ENCODE data around the gene FDPS.
"Not testable (repeated sequence)": the region's sequence is repeated elsewhere in the genome, so short reads cannot be mapped to it uniquely, and the experiment has no call there.

The FDPS gene

DNA sequence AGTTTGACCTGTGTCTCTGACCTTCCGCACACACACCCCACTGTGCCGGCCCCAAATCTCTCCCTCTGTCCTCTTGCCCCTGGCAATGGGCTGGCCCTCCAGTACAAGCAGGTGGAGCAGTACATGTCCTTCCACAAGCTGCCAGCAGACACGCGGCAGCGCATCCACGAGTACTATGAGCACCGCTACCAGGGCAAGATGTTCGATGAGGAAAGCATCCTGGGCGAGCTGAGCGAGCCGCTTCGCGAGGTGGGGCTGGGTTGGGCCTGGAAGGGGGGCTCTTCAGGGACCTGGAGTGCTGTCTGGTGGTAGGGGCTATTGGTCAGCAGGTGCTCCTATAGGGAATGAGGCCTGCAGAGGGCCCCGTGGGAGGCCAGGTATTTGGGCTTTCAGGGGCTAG, 23.6 kb upstream of the FDPS start:
- DNase-seq (ENCODE audit: extremely low read depth in 1 of 2, low read depth in 1 of 2) = no peak

GRCh38 chr1:155285631-155286044, 23.0 kb upstream of the FDPS start:
- no peak for DNase-seq (ENCODE audit: extremely low read depth in 1 of 2, low read depth in 1 of 2)

DNA sequence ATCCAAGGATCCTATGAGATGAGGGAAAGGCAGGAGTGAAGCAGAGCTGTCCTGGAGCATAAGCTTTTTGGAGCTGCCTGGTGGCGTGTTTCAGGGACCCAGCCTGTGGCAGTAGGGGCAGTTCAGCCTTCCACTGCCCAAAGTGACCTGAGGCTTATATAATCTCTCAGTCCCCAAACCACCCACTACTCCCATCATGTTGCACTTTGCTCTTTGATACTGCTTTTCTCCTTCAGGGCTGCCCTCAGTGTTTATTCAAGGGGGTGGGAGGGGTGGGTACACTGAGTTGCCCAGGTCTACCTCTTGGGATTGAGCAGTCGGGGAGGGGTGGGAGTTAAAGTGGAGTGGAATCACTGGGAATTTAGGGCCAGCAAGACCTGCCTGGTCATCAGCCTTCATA, 22.1 kb upstream of the FDPS start:
- no peak for DNase-seq (ENCODE audit: extremely low read depth in 1 of 2, low read depth in 1 of 2)

- DNase-seq (ENCODE audit: extremely low read depth in 1 of 2, low read depth in 1 of 2) = no peak
Observed at GRCh38 chr1:155287987-155288543, 20.6 kb upstream of the FDPS start.

- DNase-seq (ENCODE audit: extremely low read depth in 1 of 2, low read depth in 1 of 2) = not testable (repeated sequence)
Observed at GRCh38 chr1:155291006-155291405, 17.7 kb upstream of the FDPS start.

GRCh38 chr1:155293086-155293749, 15.4 kb upstream of the FDPS start:
- no peak for DNase-seq (ENCODE audit: extremely low read depth in 1 of 2, low read depth in 1 of 2)

DNA sequence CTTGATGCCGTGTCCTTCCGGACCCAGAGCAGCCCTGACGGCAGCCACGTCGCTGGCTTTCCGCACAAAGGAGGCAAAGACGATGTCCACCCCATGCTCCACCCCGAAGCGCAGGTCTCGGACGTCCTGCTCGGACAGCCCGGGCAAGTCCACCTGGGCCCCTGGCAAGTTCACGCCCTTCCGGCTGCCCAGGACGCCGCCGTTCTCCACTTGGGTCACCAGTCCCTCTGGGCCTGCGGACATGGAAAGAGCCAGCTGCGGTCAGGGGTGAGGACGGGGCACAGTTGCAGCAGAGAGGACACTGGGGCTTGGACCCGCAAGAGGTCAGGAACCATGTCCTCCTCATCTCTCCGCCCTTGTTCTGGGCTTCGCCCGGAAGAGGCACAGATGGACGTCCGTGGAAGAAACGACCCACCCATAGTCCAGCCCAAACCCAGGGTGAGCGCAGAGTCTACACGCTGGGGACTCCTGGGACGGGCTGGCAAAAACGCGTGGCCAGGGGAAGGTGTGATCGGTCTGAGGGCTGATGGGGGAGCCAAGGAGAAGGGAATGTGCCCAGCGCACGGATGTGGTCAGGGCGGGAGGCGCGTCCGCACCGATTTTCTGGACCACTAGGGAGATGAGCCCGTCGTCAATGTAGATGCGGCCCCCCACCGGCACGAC, 14.0 kb upstream of the FDPS start:
- DNase-seq (ENCODE audit: extremely low read depth in 1 of 2, low read depth in 1 of 2) = no peak

DNA sequence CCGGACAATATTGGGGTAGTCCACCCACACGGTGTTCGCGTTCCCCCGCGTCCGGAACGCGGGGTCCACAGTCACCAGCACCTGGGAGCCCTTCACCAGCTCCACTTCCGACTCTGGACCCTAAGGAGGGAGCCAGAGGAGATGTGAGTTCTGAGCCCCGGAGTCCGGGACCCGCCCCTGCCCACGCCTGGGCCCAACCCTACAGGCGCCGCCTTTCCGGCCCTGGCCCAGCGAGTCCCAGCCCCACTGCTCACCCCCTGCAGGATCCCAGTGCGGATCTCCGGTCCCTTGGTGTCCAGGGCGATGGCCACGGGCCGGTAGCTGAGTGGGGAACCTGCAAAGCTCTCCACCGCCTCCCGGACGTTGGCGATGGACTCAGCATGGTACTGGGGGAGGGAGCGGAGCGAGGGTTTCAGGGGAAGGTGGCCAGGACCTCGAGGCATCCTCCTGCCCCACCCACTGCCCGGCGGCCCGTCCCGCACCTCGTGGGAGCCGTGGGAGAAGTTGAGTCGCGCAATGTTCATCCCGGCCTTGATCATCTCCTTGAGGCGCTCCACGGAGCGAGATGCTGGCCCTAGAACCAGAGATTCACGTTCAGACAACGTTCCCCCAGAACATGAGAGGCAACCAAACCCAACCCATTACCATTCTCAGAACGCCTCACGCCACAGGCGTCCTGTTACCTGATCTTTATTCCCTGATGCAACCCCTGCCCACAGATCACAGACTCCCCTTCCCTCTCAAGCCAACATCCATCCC, 13.3 kb upstream of the FDPS start:
- no peak for DNase-seq (ENCODE audit: extremely low read depth in 1 of 2, low read depth in 1 of 2)

GRCh38 chr1:155295942-155296267, 12.8 kb upstream of the FDPS start:
- DNase-seq (ENCODE audit: extremely low read depth in 1 of 2, low read depth in 1 of 2) = no peak

DNA sequence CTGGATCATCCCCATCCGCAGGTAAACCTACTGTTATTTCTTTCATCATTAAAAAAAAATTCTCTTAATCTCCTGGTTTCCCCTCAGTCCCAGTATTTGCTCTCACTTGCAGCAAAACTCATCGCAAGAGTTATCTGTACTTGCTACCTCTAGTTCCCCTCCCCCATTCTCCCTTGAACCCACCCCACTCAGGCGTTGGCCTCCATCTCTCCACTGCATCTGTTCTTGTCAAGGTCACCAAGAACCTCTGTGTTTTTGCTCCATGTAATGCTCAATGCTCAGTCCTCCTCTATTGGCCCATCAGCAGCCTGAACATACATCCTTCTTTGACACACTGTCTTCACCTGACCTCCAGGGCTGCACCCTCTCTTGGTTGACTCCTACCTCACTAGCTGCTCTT, 12.0 kb upstream of the FDPS start:
- no peak for DNase-seq (ENCODE audit: extremely low read depth in 1 of 2, low read depth in 1 of 2)

DNA sequence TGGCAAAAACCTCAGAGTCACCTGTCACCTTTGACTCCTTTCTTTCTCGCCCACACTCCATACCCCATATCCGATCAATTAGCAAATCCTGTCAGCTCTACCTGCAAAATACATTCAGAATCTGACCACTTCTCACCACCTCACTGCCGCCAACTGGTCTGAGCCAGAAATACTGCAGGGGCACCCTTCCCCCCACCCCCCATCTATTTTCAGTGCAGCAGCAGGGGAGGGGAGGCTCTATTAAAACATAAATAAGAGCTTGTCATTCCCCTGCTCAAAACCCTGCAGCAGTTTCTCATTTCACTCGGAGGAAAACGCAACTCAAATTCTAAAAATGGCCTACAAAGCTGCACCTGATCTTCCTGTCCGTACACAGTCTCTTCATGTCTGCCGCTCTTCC, 11.3 kb upstream of the FDPS start:
- no peak for DNase-seq (ENCODE audit: extremely low read depth in 1 of 2, low read depth in 1 of 2)

DNA sequence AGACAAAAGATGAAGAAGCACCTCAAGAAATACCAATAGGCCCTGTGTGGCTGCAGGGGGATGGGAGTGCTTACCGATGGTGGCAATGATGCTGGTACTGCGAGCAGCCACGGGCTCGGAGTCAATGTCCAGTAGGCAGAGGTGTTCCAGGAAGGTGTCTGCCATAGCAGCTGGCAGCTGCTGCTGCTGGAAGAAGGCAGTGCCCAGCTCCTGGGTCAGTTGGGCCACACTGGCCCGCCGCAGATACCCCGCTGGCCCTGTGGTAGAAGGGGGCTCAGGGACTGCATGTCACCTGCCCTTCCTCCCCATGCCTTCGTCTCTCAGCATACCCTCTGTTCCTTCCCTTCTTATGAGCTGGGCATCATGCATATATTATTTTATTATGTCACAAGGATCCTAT, 8.6 kb upstream of the FDPS start:
- DNase-seq (ENCODE audit: extremely low read depth in 1 of 2, low read depth in 1 of 2) = no peak

DNA sequence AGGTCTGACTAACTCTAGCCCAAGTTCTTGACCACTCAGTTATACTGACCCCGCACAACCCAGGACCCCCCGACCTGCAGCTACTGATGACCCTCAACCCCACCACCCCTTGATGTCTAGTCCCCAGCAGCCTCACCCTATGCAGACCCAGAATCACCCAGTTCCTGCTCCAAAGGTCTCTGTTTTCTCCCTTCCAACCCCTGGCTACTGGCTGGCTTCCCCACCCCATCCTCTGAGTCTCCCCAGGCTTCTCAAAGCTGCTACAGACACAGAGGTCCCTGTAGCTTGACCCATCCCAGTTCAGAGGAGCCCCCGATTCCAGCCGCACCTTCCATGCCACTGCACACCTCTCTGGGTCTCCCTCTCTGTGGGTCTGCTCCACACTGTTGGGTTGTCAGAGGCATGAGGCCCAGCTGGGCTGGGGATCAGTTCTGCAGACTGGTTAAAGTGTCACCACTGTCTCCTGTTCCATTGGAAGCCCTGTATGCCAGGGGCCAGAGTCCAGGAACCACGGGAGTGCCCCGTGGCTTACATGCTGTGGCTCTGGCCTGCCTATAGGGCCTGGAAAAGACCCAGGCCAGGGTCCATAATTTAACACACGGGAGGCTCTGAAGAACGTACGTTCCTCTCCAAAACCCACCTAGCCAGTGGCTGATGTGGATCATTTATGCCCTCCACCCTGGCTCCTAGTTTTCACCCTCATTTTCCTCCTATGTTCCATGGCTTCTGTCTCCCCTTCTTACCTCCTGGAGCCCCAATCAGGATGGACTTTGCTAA, 7.9 kb upstream of the FDPS start:
- DNase-seq (ENCODE audit: extremely low read depth in 1 of 2, low read depth in 1 of 2) = no peak

- DNase-seq (ENCODE audit: extremely low read depth in 1 of 2, low read depth in 1 of 2) = no peak
Observed at GRCh38 chr1:155301342-155301841, 7.3 kb upstream of the FDPS start, which contains the start of gene PKLR. Gene PKLR (minus strand): TSS chr1:155301438. CDS start chr1:155301395, 43 bp downstream.

- no peak for DNase-seq (ENCODE audit: extremely low read depth in 1 of 2, low read depth in 1 of 2)
Observed at GRCh38 chr1:155304558-155305063, 4.1 kb upstream of the FDPS start.

GRCh38 chr1:155305881-155306391, 2.7 kb upstream of the FDPS start:
- DNase-seq (ENCODE audit: extremely low read depth in 1 of 2, low read depth in 1 of 2) = no peak

DNA sequence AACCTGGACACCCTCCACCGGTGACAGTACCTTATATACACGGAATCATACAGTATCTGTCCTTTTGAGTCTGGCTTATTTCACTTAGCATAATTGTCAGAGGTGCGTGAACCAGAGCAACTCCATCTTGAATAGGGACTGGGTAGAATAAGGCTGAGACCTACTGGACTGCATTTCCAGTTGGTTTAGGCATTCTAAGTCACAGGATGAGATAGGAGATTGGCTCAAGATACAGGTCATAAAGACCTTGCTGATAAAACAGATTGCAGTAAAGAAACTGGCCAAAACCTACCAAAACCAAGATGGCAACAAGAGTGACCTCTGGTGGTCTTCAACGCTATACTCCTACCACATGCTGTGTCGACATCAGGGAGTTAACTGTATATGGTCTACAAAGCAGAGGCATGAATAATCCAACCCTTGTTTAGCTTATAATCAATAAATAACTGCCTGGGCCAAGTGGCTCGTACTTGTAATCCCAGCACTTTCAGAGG, 1.4 kb upstream of the FDPS start:
- no peak for DNase-seq (ENCODE audit: extremely low read depth in 1 of 2, low read depth in 1 of 2)

DNA sequence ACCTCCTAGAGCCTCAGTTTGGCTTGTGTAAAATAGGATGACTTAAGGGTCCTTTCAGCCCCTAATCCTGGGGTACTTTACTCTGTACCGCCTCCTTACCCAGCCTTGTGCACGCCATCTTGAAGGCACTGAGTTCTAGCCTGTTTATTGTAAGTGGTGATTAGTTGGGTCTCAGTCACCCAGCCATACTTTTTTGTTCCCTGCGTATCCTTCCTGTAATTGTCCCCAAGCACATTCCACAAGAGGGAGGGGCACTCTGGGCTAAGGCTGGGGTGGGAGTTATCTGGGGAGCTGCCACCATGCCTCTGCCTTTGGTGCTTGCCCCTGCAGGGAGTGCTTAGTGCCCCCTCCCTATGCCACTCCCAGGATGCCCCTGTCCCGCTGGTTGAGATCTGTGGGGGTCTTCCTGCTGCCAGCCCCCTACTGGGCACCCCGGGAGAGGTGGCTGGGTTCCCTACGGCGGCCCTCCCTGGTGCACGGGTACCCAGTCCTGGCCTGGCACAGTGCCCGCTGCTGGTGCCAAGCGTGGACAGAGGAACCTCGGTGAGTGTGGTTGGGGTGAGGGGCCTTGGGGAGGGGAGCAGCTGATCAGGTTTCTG, 856 bp downstream of the FDPS start:
- DNase-seq (ENCODE audit: extremely low read depth in 1 of 2, low read depth in 1 of 2) = no peak

DNA sequence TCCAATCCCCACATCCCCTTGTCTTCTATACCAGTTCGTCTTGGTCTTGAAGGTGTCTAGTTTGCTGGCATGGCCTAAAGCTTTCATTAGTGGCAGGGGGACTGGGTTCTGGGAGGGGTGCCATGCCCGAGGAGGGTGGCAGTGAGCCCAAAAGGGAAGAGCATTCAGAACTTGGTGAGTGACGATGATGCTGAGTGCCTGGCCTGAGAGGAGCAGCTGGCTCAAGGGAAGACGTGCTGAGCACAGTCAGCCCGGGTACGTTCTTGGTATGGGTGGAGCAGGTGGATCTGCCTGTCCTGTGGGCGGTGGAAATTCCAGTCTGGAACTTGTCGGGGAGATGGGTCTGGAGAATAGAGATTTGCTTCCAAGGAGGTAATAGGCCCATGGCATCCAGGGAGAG, 4.6 kb downstream of the FDPS start:
- no peak for DNase-seq (ENCODE audit: extremely low read depth in 1 of 2, low read depth in 1 of 2)

DNA sequence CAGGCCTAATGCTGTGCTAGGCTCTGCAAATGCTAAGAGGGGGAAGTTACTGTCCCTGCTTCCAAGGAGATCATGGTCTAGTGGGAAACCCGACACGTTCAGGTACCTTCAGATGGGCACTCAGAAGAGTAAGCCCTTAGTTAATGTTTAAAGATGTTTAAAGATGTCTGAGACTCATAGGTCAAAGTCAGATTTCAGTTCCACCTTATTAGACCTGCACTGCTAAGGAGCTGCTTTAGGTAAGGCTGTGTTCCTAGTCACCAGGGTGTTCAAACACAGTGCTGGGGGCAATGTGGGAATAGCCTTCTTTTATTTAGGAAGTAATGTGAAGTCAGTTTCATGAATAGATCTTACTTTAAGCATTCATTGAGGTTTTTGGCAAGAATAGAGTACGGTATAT, 8.3 kb downstream of the FDPS start:
- no peak for DNase-seq (ENCODE audit: extremely low read depth in 1 of 2, low read depth in 1 of 2)

Measured in activated CD8-positive, alpha-beta memory T cell treated with anti-CD3 and anti-CD28 coated beads for 1 hour (primary cell).